Subcutaneous adipose tissue (tissue), 4 donors: Measurements from ENCODE around the gene COX19. TPM values are rescaled to one million over a fixed set of nuclear protein-coding genes. Genes with fewer than 3 reads are reported as not detected.

Source experiments
- CTCF ChIP-seq: fragments of 450-650 bp; IDR thresholded peaks from one replicate; pipeline ENCODE4 v1.5.1; 2016; ENCODE audit warnings: low read depth, mild to moderate bottlenecking, control low read depth, antibody characterized with exemption, moderate library complexity
- total RNA-seq, 4 donors: library from RNA; depleted of rRNA; stranded (reverse); fragments of >200 nt; gene quantifications; one replicate each; pipeline ENCODE4 v1.1.0, GENCODE V29; 2016

The COX19 gene
- total RNA-seq, 4 donors from 2014 or later: 13.9 to 18.3 (median 14.9) TPM

GRCh38 chr7:1014681-1015080 lies 39.3 kb upstream of the COX19 start:
- no peak for TF ChIP-seq CTCF

GRCh38 chr7:1013581-1013980 lies 38.2 kb upstream of the COX19 start:
- no peak for TF ChIP-seq CTCF

DNA sequence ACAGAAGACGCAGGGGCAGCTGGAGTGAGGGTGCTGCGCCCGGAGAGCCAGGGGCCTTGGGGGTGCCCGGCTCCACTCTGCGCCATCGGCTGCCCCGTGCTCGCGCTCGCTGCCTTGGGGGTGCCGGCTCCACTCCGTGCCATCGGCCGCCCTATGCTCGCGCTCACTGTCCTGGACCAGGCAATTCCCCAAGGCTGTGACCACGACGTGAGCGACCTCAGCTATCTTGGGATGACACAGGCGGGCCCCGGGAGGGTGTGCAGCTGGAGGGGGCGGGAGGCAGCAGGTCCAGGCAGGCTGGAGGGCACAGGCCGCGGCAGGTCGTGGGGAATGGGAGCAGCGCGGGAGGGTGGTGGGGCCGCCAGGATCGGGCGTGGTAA lies 37.4 kb upstream of the COX19 start:
- no peak for TF ChIP-seq CTCF

- no peak for TF ChIP-seq CTCF
Measured at GRCh38 chr7:1012004-1012715, 36.8 kb upstream of the COX19 start.

DNA sequence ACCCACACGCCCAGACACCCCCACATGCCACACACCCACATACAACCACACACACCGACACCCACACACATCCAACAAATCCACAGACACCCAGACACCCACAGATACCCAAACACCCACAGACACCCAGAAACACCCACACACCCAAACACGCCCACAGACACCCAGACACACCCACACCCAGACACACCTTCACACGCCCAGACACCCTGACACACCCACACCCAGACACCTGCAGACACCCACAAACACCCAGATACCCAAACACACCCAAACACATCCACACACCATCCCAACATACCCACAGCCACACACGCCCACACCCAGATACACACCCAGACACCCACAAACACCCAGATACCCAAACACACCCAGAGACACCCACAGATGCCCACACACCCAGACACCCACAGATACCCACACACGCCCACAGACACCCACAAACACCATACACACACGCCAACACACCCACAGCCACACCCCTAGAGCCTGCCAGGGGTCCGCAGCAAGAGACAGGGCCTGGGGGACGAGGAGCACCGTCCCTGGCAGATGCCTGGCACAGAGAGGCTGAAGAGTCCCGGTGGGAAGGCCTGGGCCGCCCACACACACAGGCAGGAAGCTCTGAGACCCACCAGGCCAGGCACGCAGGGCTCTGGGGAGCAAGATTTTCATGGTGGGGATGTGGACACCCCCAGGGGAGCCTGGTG lies 36.1 kb upstream of the COX19 start:
- TF ChIP-seq CTCF: no peak

GRCh38 chr7:1010226-1010625 lies 34.9 kb upstream of the COX19 start:
- no peak for TF ChIP-seq CTCF

- no peak for TF ChIP-seq CTCF
Measured at GRCh38 chr7:1009747-1010146, 34.4 kb upstream of the COX19 start.
